Activated naive CD8-positive, alpha-beta T cell (primary cell): ENCODE results near the gene TMEM218.
A peak's percentile ranks its signal among the peaks of the same experiment; 100 is the strongest.
"Not testable (repeated sequence)": the region's sequence is repeated elsewhere in the genome, so short reads cannot be mapped to it uniquely, and the experiment has no call there.

Experiments
- H3K27ac Mint-ChIP-seq: one replicate; pipeline ENCODE4 v1.8.0; 2021; ENCODE audit warnings: mixed read lengths
- H3K27me3 Mint-ChIP-seq: one replicate; pipeline ENCODE4 v1.8.0; 2021; ENCODE audit warnings: mixed read lengths
- H3K36me3 Mint-ChIP-seq: one replicate; pipeline ENCODE4 v1.8.0; 2021; ENCODE audit warnings: mixed read lengths
- H3K4me1 Mint-ChIP-seq: one replicate; pipeline ENCODE4 v1.8.0; 2021; ENCODE audit warnings: low read depth, mixed read lengths
- H3K4me3 Mint-ChIP-seq: one replicate; pipeline ENCODE4 v1.8.0; 2021; ENCODE audit warnings: mild to moderate bottlenecking, mixed read lengths
- H3K9me3 Mint-ChIP-seq: one replicate; pipeline ENCODE4 v1.8.0; 2021; ENCODE audit warnings: low read depth, mixed read lengths

Gene TMEM218

GRCh38 chr11:125111001-125111342 is 454 bp downstream of the TMEM218 start:
- peak overlapping the region; percentile 100 for H3K4me3 Mint-ChIP-seq
- peaks cover 8% of the 10 kb centered on the region for H3K9me3 Mint-ChIP-seq
- peaks cover 2% of the 10 kb centered on the region for H3K36me3 Mint-ChIP-seq
- H3K27ac Mint-ChIP-seq, result peak overlapping the region; percentile 98
- peaks cover 20% of the 10 kb centered on the region for H3K4me1 Mint-ChIP-seq
- H3K27me3 Mint-ChIP-seq, result no peaks in the 10 kb centered on the region

- peaks cover 2% of the 10 kb centered on the region for H3K36me3 Mint-ChIP-seq
- peaks cover 20% of the 10 kb centered on the region for H3K4me1 Mint-ChIP-seq
- H3K9me3 Mint-ChIP-seq, result peaks cover 8% of the 10 kb centered on the region
- peak overlapping the region; percentile 98 for H3K27ac Mint-ChIP-seq
- no peaks in the 10 kb centered on the region for H3K27me3 Mint-ChIP-seq
- H3K4me3 Mint-ChIP-seq, result peak overlapping the region; percentile 100
These were observed 920 bp downstream of the TMEM218 start for GRCh38 chr11:125110506-125110905.

GRCh38 chr11:125108469-125108868 is 3.0 kb downstream of the TMEM218 start:
- Mint-ChIP-seq H3K27ac (no peak overlapping the region), H3K4me1 (peaks cover 23% of the 10 kb centered on the region), H3K27me3 (no peaks in the 10 kb centered on the region), H3K9me3 (peaks cover 8% of the 10 kb centered on the region), H3K4me3 (no peak overlapping the region), H3K36me3 (peaks cover 2% of the 10 kb centered on the region)

GRCh38 chr11:125105926-125106325 is 5.5 kb downstream of the TMEM218 start:
- Mint-ChIP-seq H3K4me1 (peaks cover 12% of the 10 kb centered on the region), H3K36me3 (peaks cover 7% of the 10 kb centered on the region), H3K27me3 (no peaks in the 10 kb centered on the region), H3K9me3 (no peaks in the 10 kb centered on the region), H3K4me3 (no peak overlapping the region), H3K27ac (no peak overlapping the region)

GRCh38 chr11:125102510-125102909 is 8.9 kb downstream of the TMEM218 start:
- Mint-ChIP-seq H3K4me1 (peaks cover 3% of the 10 kb centered on the region), H3K9me3 (no peaks in the 10 kb centered on the region), H3K36me3 (peaks cover 16% of the 10 kb centered on the region), H3K27ac (no peak overlapping the region), H3K27me3 (no peaks in the 10 kb centered on the region), H3K4me3 (no peak overlapping the region)

GRCh38 chr11:125102025-125102424 is 9.4 kb downstream of the TMEM218 start:
- H3K27me3 Mint-ChIP-seq, result no peaks in the 10 kb centered on the region
- H3K27ac Mint-ChIP-seq, result no peak overlapping the region
- H3K4me3 Mint-ChIP-seq, result no peak overlapping the region
- H3K36me3 Mint-ChIP-seq, result peaks cover 18% of the 10 kb centered on the region
- no peaks in the 10 kb centered on the region for H3K9me3 Mint-ChIP-seq
- H3K4me1 Mint-ChIP-seq, result peaks cover 3% of the 10 kb centered on the region

- Mint-ChIP-seq H3K27ac (no peak overlapping the region), H3K4me3 (no peak overlapping the region), H3K27me3 (no peaks in the 10 kb centered on the region), H3K9me3 (no peaks in the 10 kb centered on the region), H3K4me1 (peaks cover 3% of the 10 kb centered on the region), H3K36me3 (peaks cover 20% of the 10 kb centered on the region)
These were observed 9.8 kb downstream of the TMEM218 start for GRCh38 chr11:125101596-125101995.

- Mint-ChIP-seq H3K27me3 (no peaks in the 10 kb centered on the region), H3K4me1 (no peaks in the 10 kb centered on the region), H3K4me3 (no peak overlapping the region), H3K9me3 (no peaks in the 10 kb centered on the region), H3K36me3 (peaks cover 21% of the 10 kb centered on the region), H3K27ac (no peak overlapping the region)
These were observed 11.3 kb downstream of the TMEM218 start for GRCh38 chr11:125100136-125100535.

- no peak overlapping the region for H3K4me3 Mint-ChIP-seq
These were observed 16.7 kb downstream of the TMEM218 start for GRCh38 chr11:125094731-125095130.

GRCh38 chr11:125093502-125093901 is 17.9 kb downstream of the TMEM218 start:
- Mint-ChIP-seq H3K4me1 (peaks cover 2% of the 10 kb centered on the region), H3K9me3 (no peaks in the 10 kb centered on the region), H3K36me3 (peaks cover 7% of the 10 kb centered on the region), H3K27me3 (no peaks in the 10 kb centered on the region), H3K4me3 (no peak overlapping the region), H3K27ac (no peak overlapping the region)

More at GRCh38 chr11:125094731-125095130, 16.7 kb downstream of the TMEM218 start:
- peaks cover 2% of the 10 kb centered on the region for H3K4me1 Mint-ChIP-seq
- H3K9me3 Mint-ChIP-seq, result no peaks in the 10 kb centered on the region
- no peak overlapping the region for H3K27ac Mint-ChIP-seq
- H3K36me3 Mint-ChIP-seq, result peaks cover 7% of the 10 kb centered on the region
- no peaks in the 10 kb centered on the region for H3K27me3 Mint-ChIP-seq

GRCh38 chr11:125092669-125093068 is 18.8 kb downstream of the TMEM218 start:
- Mint-ChIP-seq H3K27me3 (no peaks in the 10 kb centered on the region), H3K4me3 (no peak overlapping the region), H3K9me3 (no peaks in the 10 kb centered on the region), H3K4me1 (peaks cover 2% of the 10 kb centered on the region), H3K27ac (no peak overlapping the region), H3K36me3 (peaks cover 7% of the 10 kb centered on the region)

GRCh38 chr11:125091877-125092664 is 19.4 kb downstream of the TMEM218 start:
- no peak overlapping the region for H3K27ac Mint-ChIP-seq
- peaks cover 4% of the 10 kb centered on the region for H3K36me3 Mint-ChIP-seq
- no peak overlapping the region for H3K4me3 Mint-ChIP-seq
- H3K27me3 Mint-ChIP-seq, result no peaks in the 10 kb centered on the region
- no peaks in the 10 kb centered on the region for H3K9me3 Mint-ChIP-seq
- H3K4me1 Mint-ChIP-seq, result peaks cover 2% of the 10 kb centered on the region

GRCh38 chr11:125091247-125091876 is 20.1 kb downstream of the TMEM218 start:
- Mint-ChIP-seq H3K4me3 (no peak overlapping the region), H3K27me3 (no peaks in the 10 kb centered on the region), H3K9me3 (no peaks in the 10 kb centered on the region), H3K36me3 (peaks cover 2% of the 10 kb centered on the region), H3K4me1 (peaks cover 2% of the 10 kb centered on the region), H3K27ac (no peak overlapping the region)

- Mint-ChIP-seq H3K9me3 (no peaks in the 10 kb centered on the region), H3K4me1 (peaks cover 2% of the 10 kb centered on the region), H3K36me3 (peaks cover 2% of the 10 kb centered on the region), H3K4me3 (no peak overlapping the region), H3K27me3 (no peaks in the 10 kb centered on the region), H3K27ac (no peak overlapping the region)
These were observed 20.6 kb downstream of the TMEM218 start for GRCh38 chr11:125090816-125091215.

GRCh38 chr11:125090151-125090550 is 21.3 kb downstream of the TMEM218 start:
- not testable (repeated sequence) for H3K27ac Mint-ChIP-seq, H3K4me3 Mint-ChIP-seq, H3K9me3 Mint-ChIP-seq, H3K27me3 Mint-ChIP-seq, H3K4me1 Mint-ChIP-seq, H3K36me3 Mint-ChIP-seq

GRCh38 chr11:125089481-125089880 is 21.9 kb downstream of the TMEM218 start:
- not testable (repeated sequence) for H3K27me3 Mint-ChIP-seq, H3K4me3 Mint-ChIP-seq, H3K9me3 Mint-ChIP-seq, H3K36me3 Mint-ChIP-seq, H3K27ac Mint-ChIP-seq, H3K4me1 Mint-ChIP-seq
